Keratinocyte (primary cell): ENCODE measurements around the gene ATF7. TPM values are rescaled to one million over a fixed set of nuclear protein-coding genes. Genes with fewer than 3 reads are reported as not detected.

Experiments used
- DNase-seq: peaks from one replicate; pipeline ENCODE4 v3.0.0-alpha.2; 2011; ENCODE audit warnings: low read depth, missing footprints, low spot score
- FAIRE-seq: peaks from 2 replicates; lab custom pipeline; 2011; peaks lifted over from hg19 to GRCh38; lab: Jason Lieb, UNC
- H2AFZ ChIP-seq: 2 replicates; pipeline ENCODE4 v1.6.0; 2012; ENCODE audit warnings: low read length, control low read depth, inconsistent platforms; ENCODE audit not compliant: control insufficient read depth
- H3K27ac ChIP-seq: 2 replicates; pipeline ENCODE4 v1.5.1; 2011; ENCODE audit warnings: low read length; ENCODE audit not compliant: control insufficient read depth, insufficient read depth
- H3K27me3 ChIP-seq: 3 replicates; pipeline ENCODE4 v1.6.0; 2011; ENCODE audit warnings: low read length; ENCODE audit not compliant: control insufficient read depth, insufficient read depth; ENCODE audit errors: extremely low read depth
- H3K36me3 ChIP-seq, 2 experiments: 2 replicates in 1 of 2; 3 replicates in 1 of 2; pipeline ENCODE4 v1.5.1; 2011; ENCODE audit warnings: low read length in 2 of 2, mild to moderate bottlenecking in 1 of 2; ENCODE audit not compliant: control insufficient read depth in 2 of 2, insufficient read depth in 2 of 2; ENCODE audit errors: extremely low read depth in 1 of 2
- H3K4me1 ChIP-seq: 3 replicates; pipeline ENCODE4 v1.5.1; 2011; ENCODE audit warnings: low read length; ENCODE audit not compliant: control insufficient read depth, insufficient read depth; ENCODE audit errors: extremely low read depth
- H3K4me2 ChIP-seq: 3 replicates; pipeline ENCODE4 v1.6.0; 2011; ENCODE audit warnings: low read depth, low read length; ENCODE audit not compliant: control insufficient read depth, insufficient read depth; ENCODE audit errors: extremely low read depth
- H3K4me3 ChIP-seq, 3 experiments: fragments of 200-600 bp in 1 of 3; sonication (generic) in 1 of 3; 2 replicates in 2 of 3; 3 replicates in 1 of 3; pipeline ENCODE4 v1.5.1; 2011 to 2016; ENCODE audit warnings: low read length in 3 of 3, mild to moderate bottlenecking in 3 of 3, control low read depth in 2 of 3, inconsistent platforms in 1 of 3, low read depth in 1 of 3, mixed read lengths in 1 of 3, mixed run types in 1 of 3, moderate library complexity in 1 of 3; ENCODE audit not compliant: control insufficient read depth in 2 of 3, insufficient read depth in 2 of 3; ENCODE audit errors: extremely low read depth in 1 of 3
- H3K79me2 ChIP-seq: 2 replicates; pipeline ENCODE4 v1.6.0; 2012; ENCODE audit warnings: low read length; ENCODE audit not compliant: control insufficient read depth, insufficient read depth
- H3K9ac ChIP-seq: 3 replicates; pipeline ENCODE4 v1.6.0; 2011; ENCODE audit warnings: low read length; ENCODE audit not compliant: control insufficient read depth, insufficient read depth; ENCODE audit errors: extremely low read depth
- H3K9me1 ChIP-seq: 3 replicates; pipeline ENCODE4 v1.6.0; 2011; ENCODE audit warnings: low read length; ENCODE audit not compliant: control insufficient read depth, insufficient read depth; ENCODE audit errors: extremely low read depth
- H3K9me3 ChIP-seq: 2 replicates; pipeline ENCODE4 v1.5.1; 2012; ENCODE audit warnings: low read depth, low read length; ENCODE audit not compliant: control insufficient read depth
- H4K20me1 ChIP-seq: 3 replicates; pipeline ENCODE4 v1.6.0; 2011; ENCODE audit warnings: low read length; ENCODE audit not compliant: control insufficient read depth, insufficient read depth; ENCODE audit errors: extremely low read depth
- EZH2 ChIP-seq: IDR thresholded peaks from one replicate; pipeline ENCODE4 v1.6.1; 2012; ENCODE audit warnings: inconsistent platforms, mild to moderate bottlenecking, low read length, moderate library complexity
- dilution Hi-C: fragments of 300-500 bp; cut with MboI; formaldehyde crosslinking; loops from one replicate; pipeline ENCODE4 v1.7.0; 2020; ENCODE audit warnings: low sequenced_read_pairs; ENCODE audit not compliant: extremely low pct_ligation_motif_present
- polyA plus RNA-seq, 5 experiments: library from polyadenylated mRNA; depleted of rRNA in 3 of 5; stranded (reverse) in 3 of 5; stranded (forward) in 1 of 5; unstranded in 1 of 5; fragments of >200 nt; gene quantifications; 1 replicate in 1 of 5; 2 replicates in 3 of 5; 3 replicates in 1 of 5; pipeline versions ENCODE4 v1.2.1 to v1.2.3, GENCODE V29; 2011 to 2012; ENCODE audit warnings: missing spikeins in 2 of 5, low read depth in 1 of 5, low replicate concordance in 1 of 5
- TF ChIP-seq, protein P1 (sequence below), 3 experiments: IDR thresholded peaks in 1 of 3; conservative IDR thresholded peaks in 1 of 3; optimal IDR thresholded peaks in 1 of 3; 2 replicates in 2 of 3; 3 replicates in 1 of 3; pipeline versions ENCODE3 to v1.5.1; 2011; ENCODE audit warnings: low read length in 3 of 3, mild to moderate bottlenecking in 3 of 3, moderate library complexity in 2 of 3, control low read depth in 1 of 3, inconsistent platforms in 1 of 3; ENCODE audit not compliant: insufficient read depth in 2 of 3; ENCODE audit errors: extremely low read depth in 1 of 3

Gene ATF7
- polyA plus RNA-seq, 1 donor (not counting 4 experiments of a cell fraction or from before 2014, with no cell fraction given): 16.3 TPM

- DNase-seq: no peak
Measured at GRCh38 chr12:53617700-53618099, 8.5 kb downstream of the ATF7 start.

DNA sequence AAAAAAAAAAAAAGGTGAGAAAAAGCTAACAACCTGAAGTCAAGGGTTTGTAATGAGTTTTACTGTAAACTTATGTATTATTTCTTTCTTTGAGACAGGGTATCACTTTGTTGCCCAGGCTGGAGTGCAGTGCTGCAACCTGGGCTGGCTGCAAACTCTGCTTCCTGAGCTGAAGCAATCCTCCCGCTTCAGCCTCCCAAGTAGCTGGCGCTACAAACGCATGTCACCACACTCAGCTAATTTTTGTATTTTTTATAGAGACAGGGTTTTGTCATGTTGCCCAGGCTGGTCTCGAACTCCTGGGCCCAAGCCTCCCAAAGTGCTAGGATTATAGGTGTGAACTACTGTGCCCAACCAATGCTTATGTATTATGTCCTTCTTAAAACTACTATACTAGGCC lies 9.2 kb downstream of the ATF7 start:
- H3K4me1 ChIP-seq: peaks cover 12% of the 10 kb centered on the region
- FAIRE-seq: no peak
- no peak overlapping the region for H2AFZ ChIP-seq
- H3K79me2 ChIP-seq: peaks cover 64% of the 10 kb centered on the region
- no peaks in the 10 kb centered on the region for H3K9me3 ChIP-seq
- no peak for DNase-seq
- no peaks in the 10 kb centered on the region for H4K20me1 ChIP-seq
- H3K27me3 ChIP-seq: no peaks in the 10 kb centered on the region
- dilution Hi-C loops: no loop called here
- no peak overlapping the region for H3K9ac ChIP-seq
- no peak overlapping the region for H3K4me2 ChIP-seq
- H3K27ac ChIP-seq: no peak overlapping the region
- no peak overlapping the region for H3K4me3 ChIP-seq
- no peaks in the 10 kb centered on the region for H3K9me1 ChIP-seq
- H3K36me3 ChIP-seq: no peaks in the 10 kb centered on the region
- TF ChIP-seq, protein P1, sequence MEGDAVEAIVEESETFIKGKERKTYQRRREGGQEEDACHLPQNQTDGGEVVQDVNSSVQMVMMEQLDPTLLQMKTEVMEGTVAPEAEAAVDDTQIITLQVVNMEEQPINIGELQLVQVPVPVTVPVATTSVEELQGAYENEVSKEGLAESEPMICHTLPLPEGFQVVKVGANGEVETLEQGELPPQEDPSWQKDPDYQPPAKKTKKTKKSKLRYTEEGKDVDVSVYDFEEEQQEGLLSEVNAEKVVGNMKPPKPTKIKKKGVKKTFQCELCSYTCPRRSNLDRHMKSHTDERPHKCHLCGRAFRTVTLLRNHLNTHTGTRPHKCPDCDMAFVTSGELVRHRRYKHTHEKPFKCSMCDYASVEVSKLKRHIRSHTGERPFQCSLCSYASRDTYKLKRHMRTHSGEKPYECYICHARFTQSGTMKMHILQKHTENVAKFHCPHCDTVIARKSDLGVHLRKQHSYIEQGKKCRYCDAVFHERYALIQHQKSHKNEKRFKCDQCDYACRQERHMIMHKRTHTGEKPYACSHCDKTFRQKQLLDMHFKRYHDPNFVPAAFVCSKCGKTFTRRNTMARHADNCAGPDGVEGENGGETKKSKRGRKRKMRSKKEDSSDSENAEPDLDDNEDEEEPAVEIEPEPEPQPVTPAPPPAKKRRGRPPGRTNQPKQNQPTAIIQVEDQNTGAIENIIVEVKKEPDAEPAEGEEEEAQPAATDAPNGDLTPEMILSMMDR (optimal IDR thresholded peaks at IDR 0.05 in 1 of 3, IDR thresholded peaks at IDR 0.05 in 1 of 3, conservative IDR thresholded peaks at IDR 0.05 in 1 of 3; ENCODE audit: extremely low read depth in 1 of 3, insufficient read depth in 2 of 3, low read length in 3 of 3): no peak
- TF ChIP-seq EZH2: no peak

More at GRCh38 chr12:53617700-53618099, 8.5 kb downstream of the ATF7 start:
- Histone ChIP-seq H3K36me3 (no peaks in the 10 kb centered on the region), H2AFZ (no peak overlapping the region), H3K9me3 (no peaks in the 10 kb centered on the region), H3K4me1 (peaks cover 12% of the 10 kb centered on the region), H3K4me3 (no peak overlapping the region), H4K20me1 (no peaks in the 10 kb centered on the region), H3K27me3 (no peaks in the 10 kb centered on the region), H3K9me1 (no peaks in the 10 kb centered on the region), H3K27ac (no peak overlapping the region), H3K9ac (no peak overlapping the region), H3K4me2 (no peak overlapping the region), H3K79me2 (peaks cover 65% of the 10 kb centered on the region)
- dilution Hi-C loops: no loop called here
- no peak for TF ChIP-seq EZH2
- TF ChIP-seq, protein P1 (optimal IDR thresholded peaks at IDR 0.05 in 1 of 3, IDR thresholded peaks at IDR 0.05 in 1 of 3, conservative IDR thresholded peaks at IDR 0.05 in 1 of 3; ENCODE audit: extremely low read depth in 1 of 3, insufficient read depth in 2 of 3, low read length in 3 of 3): no peak
- no peak for FAIRE-seq
